A549 (cell line): ENCODE measurements around the gene OPCML.

Source experiments
- BHLHE40 ChIP-seq: IDR thresholded peaks from 2 replicates; pipeline ENCODE4 v1.6.1; 2012; ENCODE audit warnings: low read depth, low read length, inconsistent platforms
- CTCF ChIP-seq: fragments of >200 bp; sonication (Bioruptor Twin); formaldehyde crosslinking; IDR thresholded peaks from 3 replicates; pipeline ENCODE4 v1.5.1; 2016
- E2F6 ChIP-seq: IDR thresholded peaks from 2 replicates; pipeline ENCODE4 v1.6.1; 2012; ENCODE audit warnings: low read depth, borderline replicate concordance
- HOXA7 ChIP-seq: fragments of 250-450 bp; sonication (Bioruptor Pico); IDR thresholded peaks from 2 replicates; pipeline ENCODE4 v1.5.0; 2020; ENCODE audit warnings: mild to moderate bottlenecking, moderate library complexity
- JUNB ChIP-seq: fragments of >200 bp; sonication (Bioruptor Twin); formaldehyde crosslinking; IDR thresholded peaks from 2 replicates; pipeline ENCODE4 v1.6.1; 2016
- PHF8 ChIP-seq: fragments of 200-600 bp; sonication (generic); IDR thresholded peaks from 2 replicates; pipeline ENCODE4 v1.6.1; 2016; ENCODE audit warnings: low read depth, mild to moderate bottlenecking, antibody characterized with exemption, moderate library complexity, borderline replicate concordance
- POLR2A ChIP-seq: IDR thresholded peaks from 2 replicates; pipeline ENCODE4 v1.6.1; 2012; ENCODE audit warnings: mild to moderate bottlenecking, low read length
- POLR2AphosphoS2 ChIP-seq: conservative IDR thresholded peaks from 2 replicates; pipeline ENCODE4 v1.6.1; 2012; ENCODE audit warnings: low read length, improper control_type of control experiment, inconsistent platforms
- RAD21 ChIP-seq, 2 experiments: fragments of >200 bp in 1 of 2; sonication (Bioruptor Twin) in 1 of 2; formaldehyde crosslinking in 1 of 2; IDR thresholded peaks in 1 of 2; conservative IDR thresholded peaks in 1 of 2; 2 replicates in 1 of 2; 3 replicates in 1 of 2; pipeline ENCODE4 v1.6.1; 2012 to 2018; ENCODE audit warnings: inconsistent platforms in 1 of 2
- REST ChIP-seq: fragments of 200-600 bp; sonication (generic); IDR thresholded peaks from 2 replicates; pipeline ENCODE4 v1.6.1; 2016; ENCODE audit warnings: antibody characterized with exemption, mild to moderate bottlenecking, moderate library complexity
- ZSCAN20 ChIP-seq: fragments of 250-450 bp; sonication (Bioruptor Pico); IDR thresholded peaks from 2 replicates; pipeline ENCODE4 v1.8.0; 2022; ENCODE audit warnings: mild to moderate bottlenecking, moderate library complexity

GRCh38 chr11:132844956-132845696 is 687.2 kb downstream of the OPCML start:
- no peak for TF ChIP-seq CTCF
- TF ChIP-seq PHF8: no peak
- TF ChIP-seq HOXA7 (CRISPR knock-in tag): no peak
- TF ChIP-seq POLR2AphosphoS2: no peak
- TF ChIP-seq BHLHE40: no peak
- no peak for TF ChIP-seq ZSCAN20 (CRISPR knock-in tag)
- TF ChIP-seq JUNB: no peak
- no peak for TF ChIP-seq POLR2A
- TF ChIP-seq RAD21 (conservative IDR thresholded peaks at IDR 0.05 in 1 of 2, IDR thresholded peaks at IDR 0.05 in 1 of 2): no peak
- TF ChIP-seq REST: no peak
- TF ChIP-seq E2F6: no peak
